ENCODE data around the gene TMPRSS13.
"Not testable (repeated sequence)": the region's sequence is repeated elsewhere in the genome, so short reads cannot be mapped to it uniquely, and the experiment has no call there.

Gene TMPRSS13

DNA sequence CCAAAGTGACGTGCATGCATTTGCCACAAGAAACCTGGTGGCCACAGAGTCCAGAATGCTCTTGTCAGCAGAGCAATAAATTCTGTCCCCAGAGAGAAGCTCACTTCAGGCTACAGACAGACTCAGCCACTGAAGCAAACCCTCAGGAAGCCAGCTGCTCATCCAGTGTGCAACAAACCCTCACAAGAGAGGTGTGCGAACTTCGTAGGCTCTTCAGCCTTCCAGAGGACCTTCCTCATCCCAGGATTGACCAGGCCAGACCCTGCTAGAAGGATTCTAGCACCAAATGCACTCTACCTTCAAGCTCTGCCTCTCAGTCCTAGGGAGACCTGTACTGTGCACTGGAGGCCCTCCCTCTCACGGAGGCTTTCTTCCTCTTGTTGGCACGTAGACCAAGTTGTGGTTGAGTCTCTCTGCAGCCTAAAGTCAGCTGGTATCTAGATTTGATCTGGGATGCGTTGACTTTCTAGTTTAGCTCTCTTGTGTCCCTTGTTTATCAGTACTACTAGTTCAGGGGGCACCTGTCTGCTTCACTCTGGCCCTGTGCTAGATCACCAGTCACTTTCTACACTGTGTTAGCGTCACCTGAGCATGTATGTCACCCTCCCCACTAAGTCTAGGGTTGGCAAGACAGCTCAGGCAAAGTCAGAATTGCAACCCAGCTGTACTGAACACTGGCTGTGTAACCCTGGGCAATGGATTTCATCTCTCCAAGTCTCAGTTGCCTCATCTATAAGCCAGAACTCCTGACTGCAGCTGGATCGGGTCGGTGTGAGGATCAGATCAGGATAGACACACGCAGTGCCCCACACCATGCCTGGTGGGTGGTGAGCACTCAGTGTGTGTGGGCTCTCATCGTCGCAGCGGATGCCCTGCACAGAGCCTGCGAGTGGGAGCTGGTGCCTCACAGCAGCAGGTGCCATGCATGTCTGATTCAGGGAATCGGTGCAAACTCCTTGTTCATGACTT lies 22.1 kb upstream of the TMPRSS13 start:
- DNase-seq (ENCODE audit: low spot score): no peak

GRCh38 chr11:117950301-117950700 lies 21.1 kb upstream of the TMPRSS13 start:
- no peak for DNase-seq (ENCODE audit: low spot score)

GRCh38 chr11:117949062-117949461 lies 19.9 kb upstream of the TMPRSS13 start:
- DNase-seq (ENCODE audit: low spot score): no peak

- not testable (repeated sequence) for DNase-seq (ENCODE audit: low spot score)
Observed at GRCh38 chr11:117948466-117948865, 19.3 kb upstream of the TMPRSS13 start.

- DNase-seq (ENCODE audit: low spot score): not testable (repeated sequence)
Observed at GRCh38 chr11:117947751-117948150, 18.5 kb upstream of the TMPRSS13 start.

GRCh38 chr11:117946842-117947526 lies 17.8 kb upstream of the TMPRSS13 start:
- DNase-seq (ENCODE audit: low spot score): peak; percentile 57

GRCh38 chr11:117946156-117946841 lies 17.1 kb upstream of the TMPRSS13 start:
- DNase-seq (ENCODE audit: low spot score): no peak

DNA sequence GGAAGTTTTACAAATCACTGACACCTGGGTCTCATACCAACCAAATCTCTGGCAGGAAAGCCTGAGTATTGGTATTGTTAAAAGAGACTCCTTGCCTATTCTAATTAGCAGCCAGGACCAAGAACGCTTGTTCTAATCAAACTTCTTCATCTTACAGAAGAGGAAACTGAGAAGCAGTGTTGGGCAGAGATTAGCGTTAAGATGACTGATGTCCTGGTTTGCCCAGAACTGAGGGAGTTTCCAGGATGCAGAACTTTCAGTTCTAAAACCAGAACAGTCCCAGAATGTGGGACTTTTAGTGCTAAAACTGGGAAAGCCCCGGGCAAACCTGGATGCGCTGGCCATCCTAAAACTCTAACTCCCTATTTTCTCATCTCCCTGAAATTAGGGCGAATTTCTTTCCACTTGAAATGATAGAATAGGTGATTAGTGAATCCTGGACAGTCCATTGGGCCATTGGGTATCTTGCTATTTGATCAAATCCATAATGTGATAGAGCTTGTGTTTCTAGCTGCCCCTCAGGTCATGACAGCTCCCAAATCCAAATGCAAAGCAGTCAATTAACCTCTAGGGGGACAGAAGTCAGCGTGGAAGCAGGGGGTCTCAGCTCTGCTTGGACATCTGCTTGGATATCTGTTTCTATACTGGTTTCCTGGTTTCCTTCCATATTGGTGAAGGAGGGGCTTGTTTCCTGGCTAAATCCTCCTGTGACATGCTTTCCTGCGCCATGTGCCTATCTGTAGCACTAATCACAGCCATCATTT lies 16.0 kb upstream of the TMPRSS13 start:
- no peak for DNase-seq (ENCODE audit: low spot score)

DNA sequence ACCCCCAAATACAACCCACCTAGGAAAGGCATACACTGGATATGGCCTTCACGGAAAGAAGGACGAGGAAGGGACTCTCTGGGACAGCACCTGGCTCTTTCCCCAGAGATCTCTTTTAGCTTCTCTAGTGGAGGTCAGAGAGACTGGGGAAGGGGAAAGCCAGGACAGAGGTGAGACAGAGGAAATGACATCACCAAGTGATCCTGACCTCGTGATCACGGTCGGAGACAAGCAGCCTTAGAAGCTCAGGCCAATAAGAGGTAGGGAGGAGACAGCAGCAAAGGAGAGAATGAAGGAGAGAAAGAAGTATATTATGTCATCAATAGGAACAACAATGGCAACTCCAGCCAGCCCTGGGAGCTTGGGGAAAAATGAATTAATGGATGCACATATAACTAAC lies 15.4 kb upstream of the TMPRSS13 start:
- DNase-seq (ENCODE audit: low spot score): no peak

- no peak for DNase-seq (ENCODE audit: low spot score)
Observed at GRCh38 chr11:117941976-117942654, 12.9 kb upstream of the TMPRSS13 start.

DNA sequence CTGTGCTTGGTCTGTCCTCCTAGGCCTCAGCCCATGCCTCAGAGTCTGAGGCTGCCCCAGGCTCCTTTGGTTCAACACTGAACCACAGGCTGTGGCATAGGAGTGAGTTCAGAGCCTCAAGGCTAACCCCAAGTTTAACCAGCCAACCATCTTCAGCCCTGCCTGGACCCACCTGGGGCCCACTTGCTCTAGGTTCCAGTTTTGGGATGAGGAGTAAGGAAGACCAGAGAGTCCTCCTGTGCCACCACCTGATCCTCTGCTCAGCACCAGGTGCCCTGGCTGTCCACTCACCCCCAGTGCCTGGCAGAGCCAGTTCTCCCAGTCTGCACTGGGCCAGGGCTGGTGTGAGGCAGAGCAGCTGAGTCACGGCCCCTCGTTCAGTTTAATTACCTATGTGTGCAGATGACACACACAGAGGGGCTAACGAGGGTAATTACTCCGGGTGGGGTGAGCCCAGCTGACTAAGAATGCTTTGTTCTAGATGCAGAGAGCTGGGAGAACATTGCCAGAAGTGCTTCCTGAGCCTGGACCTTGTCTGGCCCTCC lies 12.0 kb upstream of the TMPRSS13 start:
- DNase-seq (ENCODE audit: low spot score): no peak

GRCh38 chr11:117940736-117941135 lies 11.5 kb upstream of the TMPRSS13 start:
- no peak for DNase-seq (ENCODE audit: low spot score)

- no peak for DNase-seq (ENCODE audit: low spot score)
Observed at GRCh38 chr11:117936973-117937372, 7.8 kb upstream of the TMPRSS13 start.

GRCh38 chr11:117934526-117935307 lies 5.5 kb upstream of the TMPRSS13 start:
- DNase-seq (ENCODE audit: low spot score): no peak

DNA sequence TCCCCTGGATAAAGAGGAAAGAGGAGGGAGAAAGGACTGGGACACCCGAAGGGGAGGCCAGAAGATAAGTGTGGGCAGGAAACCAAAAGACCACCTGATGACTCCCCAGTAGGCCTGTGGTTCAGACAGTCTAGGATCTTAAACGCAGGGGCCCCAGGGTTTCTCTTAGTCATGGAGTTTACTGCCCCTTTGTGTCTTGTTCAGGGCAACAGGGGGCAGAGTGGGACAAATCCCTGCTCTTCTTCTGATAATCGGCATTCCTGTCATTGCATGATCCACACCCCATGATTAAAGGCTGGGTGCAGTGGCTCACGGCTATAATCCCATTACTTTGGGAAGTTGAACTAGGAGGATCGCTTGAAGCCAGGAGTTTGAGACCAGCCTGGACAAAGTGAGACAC lies 4.7 kb upstream of the TMPRSS13 start:
- no peak for DNase-seq (ENCODE audit: low spot score)

DNA sequence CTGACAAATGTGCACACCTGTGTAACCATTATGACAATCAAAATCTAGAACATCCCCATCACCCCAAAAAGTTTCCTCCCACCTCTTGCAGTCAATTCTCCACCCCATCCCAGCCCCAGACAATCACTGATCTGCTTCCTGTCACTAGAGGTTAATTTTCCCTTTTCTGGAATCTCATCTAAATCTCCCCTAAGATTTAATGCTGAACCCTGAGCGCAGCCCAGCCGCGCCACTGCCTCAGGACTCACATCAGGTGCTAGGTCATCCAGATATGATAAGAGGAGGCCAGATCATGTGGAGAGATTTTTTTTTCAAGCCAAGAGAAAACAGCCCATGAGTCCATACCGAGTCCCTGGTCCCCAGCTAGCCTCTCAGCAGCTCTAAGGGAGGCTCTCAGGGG lies 4.3 kb upstream of the TMPRSS13 start:
- no peak for DNase-seq (ENCODE audit: low spot score)

DNA sequence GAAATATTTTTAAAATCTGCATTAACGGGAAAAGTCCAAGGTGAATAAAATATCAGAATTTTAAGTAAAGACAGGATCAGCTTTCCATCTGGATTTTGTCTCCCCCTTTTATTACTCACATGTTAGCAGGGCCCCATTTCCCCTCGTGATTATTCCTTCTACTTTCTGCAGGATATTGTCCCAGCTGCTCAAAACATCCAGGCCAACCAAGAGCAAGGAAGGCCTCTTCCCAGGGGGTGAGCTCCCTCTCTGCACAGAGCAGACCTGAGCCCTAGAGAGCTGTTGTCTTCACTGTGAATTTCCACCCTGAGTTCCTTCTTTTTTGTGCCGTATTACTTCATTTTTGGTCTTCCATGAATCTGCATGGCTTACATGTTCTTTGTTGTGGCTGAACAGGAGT lies 3.7 kb upstream of the TMPRSS13 start:
- no peak for DNase-seq (ENCODE audit: low spot score)

- DNase-seq (ENCODE audit: low spot score): no peak
Observed at GRCh38 chr11:117932426-117932825, 3.2 kb upstream of the TMPRSS13 start.

DNA sequence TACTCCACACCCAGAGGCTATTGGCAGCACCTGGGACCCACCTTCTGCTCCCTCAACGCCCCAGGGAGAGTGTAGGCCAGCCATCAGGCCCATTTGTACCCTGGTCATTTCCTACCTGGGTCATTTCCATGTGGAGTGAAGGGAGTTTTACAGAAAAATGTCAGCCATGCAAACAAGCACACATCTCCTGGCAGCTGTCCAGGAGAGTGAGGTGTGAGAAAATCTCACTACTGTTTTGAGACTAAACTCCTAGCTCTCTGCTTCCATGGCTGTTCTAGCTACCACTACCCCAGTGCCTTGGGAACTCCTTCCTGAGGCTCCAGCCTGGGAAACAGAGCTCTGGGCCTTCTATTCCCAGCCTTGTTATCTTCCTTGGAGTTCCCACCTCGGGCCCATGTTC lies 2.8 kb upstream of the TMPRSS13 start:
- DNase-seq (ENCODE audit: low spot score): no peak

- no peak for DNase-seq (ENCODE audit: low spot score)
Observed at GRCh38 chr11:117931331-117931950, 2.2 kb upstream of the TMPRSS13 start.
